H1 (cell line): ENCODE measurements around the gene DCAF7. TPM values are rescaled to one million over a fixed set of nuclear protein-coding genes. Genes with fewer than 3 reads are reported as not detected.

ENCODE experiments used
- CTBP2 ChIP-seq: IDR thresholded peaks from 2 replicates; pipeline ENCODE4 v1.7.0; 2011; ENCODE audit warnings: borderline replicate concordance, mild to moderate bottlenecking, moderate library complexity, mixed read lengths, low read length; ENCODE audit not compliant: insufficient read depth, insufficient read length
- RAD21 ChIP-seq, 2 experiments: IDR thresholded peaks in 1 of 2; conservative IDR thresholded peaks in 1 of 2; 2 replicates each; pipeline ENCODE4 v1.6.1; 2011; ENCODE audit warnings: low read depth in 2 of 2, low read length in 2 of 2, improper control_type of control experiment in 1 of 2, inconsistent platforms in 1 of 2, mild to moderate bottlenecking in 1 of 2, moderate library complexity in 1 of 2
- SAP30 ChIP-seq: fragments of 300-600 bp; sonication (generic); IDR thresholded peaks from 2 replicates; pipeline ENCODE4 v1.7.1; 2012; ENCODE audit warnings: low read length, moderate library complexity, mild to moderate bottlenecking, inconsistent platforms; ENCODE audit not compliant: insufficient read depth, insufficient replicate concordance
- TEAD4 ChIP-seq: IDR thresholded peaks from 2 replicates; pipeline ENCODE4 v1.6.1; 2012; ENCODE audit warnings: low read depth, low read length, inconsistent platforms, mixed read lengths
- polyA plus RNA-seq, 7 experiments: library from polyadenylated mRNA; depleted of rRNA in 3 of 7; stranded (reverse) in 5 of 7; unstranded in 2 of 7; fragments of >200 nt in 5 of 7; fragments of 200-250 nt in 2 of 7; gene quantifications; 1 replicate in 5 of 7; 2 replicates in 1 of 7; 4 replicates in 1 of 7; pipeline versions ENCODE4 v1.2.1 to v1.2.3, GENCODE V29; 2011 to 2013; ENCODE audit warnings: missing spikeins in 2 of 7, mixed read lengths in 2 of 7
- total RNA-seq: library from RNA; stranded (reverse); fragmentation: NEBNext Ultra II Directional; extraction: Animal tissue kit (Norgen Biotek cat#: 25700); gene quantifications from 2 replicates; pipeline ENCODE4 v1.2.1, GENCODE V29; 2021

DCAF7 gene
- total and polyA plus RNA-seq, 2 of the 8 experiments (the other 6 are each of a cell fraction or from before 2014, with no cell fraction given), result 74.9 to 94.1 TPM

- TF ChIP-seq CTBP2 (no peak), TEAD4 (no peak), SAP30 (no peak), RAD21 (IDR thresholded peaks at IDR 0.05 in 1 of 2, conservative IDR thresholded peaks at IDR 0.05 in 1 of 2; ENCODE audit: low read depth in 2 of 2, low read length in 2 of 2) (no peak)
Measured at GRCh38 chr17:63528183-63528582, 22.1 kb upstream of the DCAF7 start (continued).
